ENCODE measurements around the gene URM1.

Gene URM1

GRCh38 chr9:128424268-128424780 lies 53.1 kb downstream of the URM1 start:
- no peak for DNase-seq
- Histone ChIP-seq H2AFZ (ENCODE audit: low read length) (no peak overlapping the region), H3K4me3 (ENCODE audit: low read length) (no peak overlapping the region), H3K36me3 (replicated peaks; ENCODE audit: insufficient read depth, low read length) (no peaks in the 10 kb centered on the region), H3F3A (ENCODE audit: insufficient read depth, low read length) (no peaks in the 10 kb centered on the region), H3K9me3 (replicated peaks; ENCODE audit: insufficient read depth, low read length) (no peaks in the 10 kb centered on the region), H3K9me2 (replicated peaks; ENCODE audit: insufficient read depth, low read length) (no peaks in the 10 kb centered on the region), H3K4me2 (ENCODE audit: low read depth, low read length) (no peak overlapping the region), H3K9ac (ENCODE audit: low read length) (no peak overlapping the region), H3K79me2 (ENCODE audit: low read length) (no peaks in the 10 kb centered on the region), H4K20me1 (ENCODE audit: insufficient read depth, low read length) (no peaks in the 10 kb centered on the region), H3K27ac (ENCODE audit: low read length) (no peak overlapping the region), H3K4me1 (ENCODE audit: low read length) (no peaks in the 10 kb centered on the region), H3K27me3 (replicated peaks; ENCODE audit: insufficient read depth, low read length) (peaks cover 3% of the 10 kb centered on the region; the same call in 1 of the 2 replicates)
- TF ChIP-seq EZH2 (optimal IDR thresholded peaks at IDR 0.05; ENCODE audit: low read depth, low read length) (no peak), CTCF (IDR thresholded peaks at IDR 0.05; ENCODE audit: low read length) (no peak), EZH2phosphoT487 (IDR thresholded peaks at IDR 0.05; ENCODE audit: low read length) (no peak)

GRCh38 chr9:128428644-128429512 lies 57.7 kb downstream of the URM1 start:
- Histone ChIP-seq H3K79me2 (ENCODE audit: low read length) (no peaks in the 10 kb centered on the region), H2AFZ (ENCODE audit: low read length) (no peak overlapping the region), H3K9me3 (replicated peaks; ENCODE audit: insufficient read depth, low read length) (no peaks in the 10 kb centered on the region), H3K9ac (ENCODE audit: low read length) (no peak overlapping the region), H3K4me2 (ENCODE audit: low read depth, low read length) (no peak overlapping the region), H3K27ac (ENCODE audit: low read length) (no peak overlapping the region), H3K9me2 (replicated peaks; ENCODE audit: insufficient read depth, low read length) (no peaks in the 10 kb centered on the region), H3K4me3 (ENCODE audit: low read length) (no peak overlapping the region), H3K4me1 (ENCODE audit: low read length) (no peaks in the 10 kb centered on the region), H3F3A (ENCODE audit: insufficient read depth, low read length) (no peaks in the 10 kb centered on the region), H3K27me3 (replicated peaks; ENCODE audit: insufficient read depth, low read length) (no peaks in the 10 kb centered on the region), H4K20me1 (ENCODE audit: insufficient read depth, low read length) (no peaks in the 10 kb centered on the region), H3K36me3 (replicated peaks; ENCODE audit: insufficient read depth, low read length) (no peaks in the 10 kb centered on the region)
- TF ChIP-seq CTCF (IDR thresholded peaks at IDR 0.05; ENCODE audit: low read length): no peak
- DNase-seq: no peak

GRCh38 chr9:128429513-128430086 lies 58.4 kb downstream of the URM1 start:
- Histone ChIP-seq H3F3A (ENCODE audit: insufficient read depth, low read length) (no peaks in the 10 kb centered on the region), H2AFZ (ENCODE audit: low read length) (no peak overlapping the region), H3K79me2 (ENCODE audit: low read length) (no peaks in the 10 kb centered on the region), H3K27me3 (replicated peaks; ENCODE audit: insufficient read depth, low read length) (no peaks in the 10 kb centered on the region), H3K9me3 (replicated peaks; ENCODE audit: insufficient read depth, low read length) (no peaks in the 10 kb centered on the region), H3K27ac (ENCODE audit: low read length) (no peak overlapping the region), H3K9me2 (replicated peaks; ENCODE audit: insufficient read depth, low read length) (no peaks in the 10 kb centered on the region), H3K4me2 (ENCODE audit: low read depth, low read length) (no peak overlapping the region), H3K4me1 (ENCODE audit: low read length) (no peaks in the 10 kb centered on the region), H3K9ac (ENCODE audit: low read length) (no peak overlapping the region), H4K20me1 (ENCODE audit: insufficient read depth, low read length) (no peaks in the 10 kb centered on the region), H3K4me3 (ENCODE audit: low read length) (no peak overlapping the region), H3K36me3 (replicated peaks; ENCODE audit: insufficient read depth, low read length) (no peaks in the 10 kb centered on the region)
- TF ChIP-seq EZH2phosphoT487 (IDR thresholded peaks at IDR 0.05; ENCODE audit: low read length): no peak
- no peak for TF ChIP-seq EZH2 (optimal IDR thresholded peaks at IDR 0.05; ENCODE audit: low read depth, low read length)
- no peak for TF ChIP-seq CTCF (IDR thresholded peaks at IDR 0.05; ENCODE audit: low read length)
- DNase-seq: no peak
